GM12874 (cell line): ENCODE measurements around the gene GMDS.

ENCODE experiments used
- CTCF ChIP-seq: IDR thresholded peaks from 2 replicates; pipeline ENCODE4 v1.5.1; 2011; ENCODE audit warnings: low read depth, mild to moderate bottlenecking, control low read depth, low read length, moderate library complexity; ENCODE audit not compliant: insufficient read depth

GMDS gene

GRCh38 chr6:1708820-1709219 lies 536.6 kb downstream of the GMDS start:
- no peak for TF ChIP-seq CTCF

- TF ChIP-seq CTCF = no peak
Observed at GRCh38 chr6:1708122-1708521, 537.3 kb downstream of the GMDS start.

GRCh38 chr6:1705630-1706029 lies 539.8 kb downstream of the GMDS start:
- no peak for TF ChIP-seq CTCF

- no peak for TF ChIP-seq CTCF
Observed at GRCh38 chr6:1705183-1705582, 540.2 kb downstream of the GMDS start.

GRCh38 chr6:1704711-1705110 lies 540.7 kb downstream of the GMDS start:
- TF ChIP-seq CTCF = no peak

- no peak for TF ChIP-seq CTCF
Observed at GRCh38 chr6:1703923-1704322, 541.5 kb downstream of the GMDS start.

- no peak for TF ChIP-seq CTCF
Observed at GRCh38 chr6:1703091-1703855, 542.1 kb downstream of the GMDS start.
